Measurements from ENCODE around the gene UBE2G2. TPM values are rescaled to one million over a fixed set of nuclear protein-coding genes. Genes with fewer than 3 reads are reported as not detected.

The UBE2G2 gene
- polyA plus RNA-seq, 1 donor from 2014 or later, result 127 TPM

DNA sequence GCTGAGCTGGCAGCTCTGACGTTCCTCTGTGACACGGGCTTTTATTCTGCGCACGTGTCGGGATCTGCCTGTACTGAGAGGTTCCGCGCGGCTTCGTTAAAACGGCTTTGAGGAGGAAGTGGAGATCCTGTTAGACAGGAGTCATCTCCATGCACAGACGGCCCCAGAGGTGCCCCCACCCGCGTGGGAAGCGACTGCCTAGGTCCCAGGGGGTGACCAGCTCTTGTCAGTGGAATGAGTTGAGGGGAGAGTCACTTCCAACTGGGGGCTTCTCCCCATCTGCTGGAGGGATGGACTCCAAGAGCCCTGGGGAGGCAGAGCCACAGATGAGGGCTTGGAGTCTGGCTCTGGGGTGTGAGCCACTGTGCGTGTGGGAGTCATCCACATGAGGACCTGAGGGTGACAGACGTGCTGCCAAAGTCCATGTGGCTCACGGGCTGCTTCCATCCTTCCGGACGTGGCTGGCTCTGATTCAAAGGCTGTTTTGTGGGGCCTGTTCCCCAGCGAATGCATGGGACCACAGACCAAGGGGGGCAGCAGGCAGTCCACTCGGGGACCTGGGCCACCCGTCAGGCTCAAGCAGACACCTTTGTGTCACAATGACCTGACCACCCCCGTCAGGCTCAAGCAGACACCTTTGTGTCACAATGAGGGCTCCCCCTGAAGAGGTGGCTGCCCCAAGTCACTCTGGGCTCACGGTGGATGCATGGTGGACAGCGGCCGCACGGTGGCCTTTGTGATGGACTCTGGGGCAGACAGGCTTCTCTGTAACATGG is 45.1 kb upstream of the UBE2G2 start:
- Histone ChIP-seq H3K9me3 (ENCODE audit: low read length) (no peaks in the 10 kb centered on the region), H3K4me3 (ENCODE audit: low read length) (no peak overlapping the region), H3K27me3 (ENCODE audit: insufficient read depth, low read depth, low read length) (no peaks in the 10 kb centered on the region), H4K20me1 (ENCODE audit: insufficient read depth) (no peaks in the 10 kb centered on the region), H3K9me2 (ENCODE audit: insufficient read depth, low read length) (no peaks in the 10 kb centered on the region), H3K79me2 (replicated peaks; ENCODE audit: insufficient read depth, low read length) (no peaks in the 10 kb centered on the region), H3K4me2 (ENCODE audit: low read length) (no peak overlapping the region), H3K27ac (ENCODE audit: low read length) (no peak overlapping the region), H2AFZ (ENCODE audit: low read depth, low read length) (no peak overlapping the region), H3K36me3 (ENCODE audit: insufficient read depth, low read length) (no peaks in the 10 kb centered on the region), H3F3A (ENCODE audit: insufficient read depth, low read length, poor library complexity, severe bottlenecking) (no peaks in the 10 kb centered on the region), H3K9ac (ENCODE audit: low read length) (no peak overlapping the region)
- TF ChIP-seq EP300 (conservative IDR thresholded peaks at IDR 0.05; ENCODE audit: poor library complexity, severe bottlenecking), result no peak
- TF ChIP-seq EZH2 (IDR thresholded peaks at IDR 0.05; ENCODE audit: borderline replicate concordance, insufficient read depth, low read length, poor library complexity, severe bottlenecking), result no peak
- no peak for TF ChIP-seq SMC3 (conservative IDR thresholded peaks at IDR 0.05; ENCODE audit: poor library complexity)

DNA sequence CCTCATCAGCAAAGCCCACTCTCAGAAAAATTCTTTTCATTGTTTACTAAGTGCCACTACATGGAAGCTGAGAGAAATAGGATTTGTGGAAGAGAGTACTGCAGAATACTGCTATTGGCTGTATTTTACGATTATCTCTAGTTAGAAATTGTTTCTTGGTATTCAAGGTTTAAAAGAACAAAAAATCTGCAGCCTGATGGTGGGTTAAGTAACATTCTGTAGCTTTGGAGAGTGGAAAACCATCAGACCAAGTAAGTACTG is 44.5 kb upstream of the UBE2G2 start:
- Histone ChIP-seq H3K4me2 (ENCODE audit: low read length) (no peak overlapping the region), H3K9me3 (ENCODE audit: low read length) (no peaks in the 10 kb centered on the region), H4K20me1 (ENCODE audit: insufficient read depth) (no peaks in the 10 kb centered on the region), H3K9me2 (ENCODE audit: insufficient read depth, low read length) (no peaks in the 10 kb centered on the region), H3K9ac (ENCODE audit: low read length) (no peak overlapping the region), H3K36me3 (ENCODE audit: insufficient read depth, low read length) (no peaks in the 10 kb centered on the region), H2AFZ (ENCODE audit: low read depth, low read length) (no peak overlapping the region), H3F3A (ENCODE audit: insufficient read depth, low read length, poor library complexity, severe bottlenecking) (no peaks in the 10 kb centered on the region), H3K27ac (ENCODE audit: low read length) (no peak overlapping the region), H3K4me3 (ENCODE audit: low read length) (no peak overlapping the region), H3K27me3 (ENCODE audit: insufficient read depth, low read depth, low read length) (no peaks in the 10 kb centered on the region), H3K79me2 (replicated peaks; ENCODE audit: insufficient read depth, low read length) (no peaks in the 10 kb centered on the region)
- no peak for TF ChIP-seq EP300 (conservative IDR thresholded peaks at IDR 0.05; ENCODE audit: poor library complexity, severe bottlenecking)
- TF ChIP-seq RAD21 (conservative IDR thresholded peaks at IDR 0.05), result no peak
- no peak for TF ChIP-seq MXI1 (conservative IDR thresholded peaks at IDR 0.05; ENCODE audit: poor library complexity, severe bottlenecking)
- TF ChIP-seq, protein P1, sequence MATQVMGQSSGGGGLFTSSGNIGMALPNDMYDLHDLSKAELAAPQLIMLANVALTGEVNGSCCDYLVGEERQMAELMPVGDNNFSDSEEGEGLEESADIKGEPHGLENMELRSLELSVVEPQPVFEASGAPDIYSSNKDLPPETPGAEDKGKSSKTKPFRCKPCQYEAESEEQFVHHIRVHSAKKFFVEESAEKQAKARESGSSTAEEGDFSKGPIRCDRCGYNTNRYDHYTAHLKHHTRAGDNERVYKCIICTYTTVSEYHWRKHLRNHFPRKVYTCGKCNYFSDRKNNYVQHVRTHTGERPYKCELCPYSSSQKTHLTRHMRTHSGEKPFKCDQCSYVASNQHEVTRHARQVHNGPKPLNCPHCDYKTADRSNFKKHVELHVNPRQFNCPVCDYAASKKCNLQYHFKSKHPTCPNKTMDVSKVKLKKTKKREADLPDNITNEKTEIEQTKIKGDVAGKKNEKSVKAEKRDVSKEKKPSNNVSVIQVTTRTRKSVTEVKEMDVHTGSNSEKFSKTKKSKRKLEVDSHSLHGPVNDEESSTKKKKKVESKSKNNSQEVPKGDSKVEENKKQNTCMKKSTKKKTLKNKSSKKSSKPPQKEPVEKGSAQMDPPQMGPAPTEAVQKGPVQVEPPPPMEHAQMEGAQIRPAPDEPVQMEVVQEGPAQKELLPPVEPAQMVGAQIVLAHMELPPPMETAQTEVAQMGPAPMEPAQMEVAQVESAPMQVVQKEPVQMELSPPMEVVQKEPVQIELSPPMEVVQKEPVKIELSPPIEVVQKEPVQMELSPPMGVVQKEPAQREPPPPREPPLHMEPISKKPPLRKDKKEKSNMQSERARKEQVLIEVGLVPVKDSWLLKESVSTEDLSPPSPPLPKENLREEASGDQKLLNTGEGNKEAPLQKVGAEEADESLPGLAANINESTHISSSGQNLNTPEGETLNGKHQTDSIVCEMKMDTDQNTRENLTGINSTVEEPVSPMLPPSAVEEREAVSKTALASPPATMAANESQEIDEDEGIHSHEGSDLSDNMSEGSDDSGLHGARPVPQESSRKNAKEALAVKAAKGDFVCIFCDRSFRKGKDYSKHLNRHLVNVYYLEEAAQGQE (IDR thresholded peaks at IDR 0.05; ENCODE audit: borderline replicate concordance), result no peak
- no peak for TF ChIP-seq TAF1 (IDR thresholded peaks at IDR 0.05; ENCODE audit: low read depth)
- no peak for TF ChIP-seq POLR2AphosphoS5 (IDR thresholded peaks at IDR 0.05)
- no peak for TF ChIP-seq EZH2 (IDR thresholded peaks at IDR 0.05; ENCODE audit: borderline replicate concordance, insufficient read depth, low read length, poor library complexity, severe bottlenecking)

DNA sequence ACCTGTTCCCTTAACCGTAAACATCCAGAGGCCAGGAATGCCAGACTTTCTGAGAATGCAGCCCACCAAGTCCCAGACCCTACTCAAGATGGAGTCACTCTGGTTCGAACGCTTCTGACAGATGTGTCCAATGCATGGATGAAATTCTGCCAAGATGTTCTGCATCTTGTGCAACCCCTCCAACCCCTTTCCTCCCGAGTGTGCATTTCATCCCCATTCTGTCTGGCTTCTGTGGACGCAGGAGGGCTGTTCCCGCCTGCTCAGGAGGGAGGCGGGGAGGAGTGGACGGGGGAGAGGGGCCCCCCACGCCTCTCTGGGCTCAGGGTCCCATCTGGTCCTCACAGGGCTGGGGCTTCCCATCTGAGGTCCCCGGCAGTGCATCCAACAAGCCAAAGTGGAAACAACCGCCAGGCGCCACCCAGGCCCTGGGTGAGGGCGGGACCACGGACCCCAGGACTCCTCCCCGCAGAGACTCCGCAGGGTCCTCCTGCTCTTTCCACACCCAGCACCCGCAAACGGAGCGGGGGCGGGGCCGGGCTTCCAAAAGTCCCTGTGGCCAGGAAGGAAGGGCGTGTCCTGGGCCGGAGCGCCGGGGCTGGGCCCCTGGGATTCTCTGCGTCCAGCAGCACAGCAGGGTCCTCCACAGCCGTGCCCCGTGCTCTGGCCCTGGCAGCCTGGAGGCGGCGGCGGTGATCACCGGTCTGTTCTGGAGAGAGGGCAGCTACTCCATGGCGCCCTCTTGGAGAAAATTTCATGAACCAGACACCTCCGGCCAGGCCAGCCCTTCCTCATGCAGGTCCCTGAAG is 44.0 kb upstream of the UBE2G2 start:
- Histone ChIP-seq H3K4me3 (ENCODE audit: low read length) (no peak overlapping the region), H4K20me1 (ENCODE audit: insufficient read depth) (no peaks in the 10 kb centered on the region), H3K9me2 (ENCODE audit: insufficient read depth, low read length) (no peaks in the 10 kb centered on the region), H3K36me3 (ENCODE audit: insufficient read depth, low read length) (no peaks in the 10 kb centered on the region), H3K27me3 (ENCODE audit: insufficient read depth, low read depth, low read length) (no peaks in the 10 kb centered on the region), H3F3A (ENCODE audit: insufficient read depth, low read length, poor library complexity, severe bottlenecking) (no peaks in the 10 kb centered on the region), H3K27ac (ENCODE audit: low read length) (no peak overlapping the region), H3K4me2 (ENCODE audit: low read length) (no peak overlapping the region), H2AFZ (ENCODE audit: low read depth, low read length) (no peak overlapping the region), H3K9ac (ENCODE audit: low read length) (no peak overlapping the region), H3K9me3 (ENCODE audit: low read length) (no peaks in the 10 kb centered on the region), H3K79me2 (replicated peaks; ENCODE audit: insufficient read depth, low read length) (no peaks in the 10 kb centered on the region)
- TF ChIP-seq EZH2 (IDR thresholded peaks at IDR 0.05; ENCODE audit: borderline replicate concordance, insufficient read depth, low read length, poor library complexity, severe bottlenecking) (no peak), POLR2AphosphoS5 (IDR thresholded peaks at IDR 0.05) (no peak), RAD21 (conservative IDR thresholded peaks at IDR 0.05) (no peak), TAF1 (IDR thresholded peaks at IDR 0.05; ENCODE audit: low read depth) (no peak), MXI1 (conservative IDR thresholded peaks at IDR 0.05; ENCODE audit: poor library complexity, severe bottlenecking) (no peak), SMC3 (conservative IDR thresholded peaks at IDR 0.05; ENCODE audit: poor library complexity) (no peak), EP300 (conservative IDR thresholded peaks at IDR 0.05; ENCODE audit: poor library complexity, severe bottlenecking) (no peak)
- TF ChIP-seq, protein P1 (IDR thresholded peaks at IDR 0.05; ENCODE audit: borderline replicate concordance), result no peak
- TF ChIP-seq, protein P2, sequence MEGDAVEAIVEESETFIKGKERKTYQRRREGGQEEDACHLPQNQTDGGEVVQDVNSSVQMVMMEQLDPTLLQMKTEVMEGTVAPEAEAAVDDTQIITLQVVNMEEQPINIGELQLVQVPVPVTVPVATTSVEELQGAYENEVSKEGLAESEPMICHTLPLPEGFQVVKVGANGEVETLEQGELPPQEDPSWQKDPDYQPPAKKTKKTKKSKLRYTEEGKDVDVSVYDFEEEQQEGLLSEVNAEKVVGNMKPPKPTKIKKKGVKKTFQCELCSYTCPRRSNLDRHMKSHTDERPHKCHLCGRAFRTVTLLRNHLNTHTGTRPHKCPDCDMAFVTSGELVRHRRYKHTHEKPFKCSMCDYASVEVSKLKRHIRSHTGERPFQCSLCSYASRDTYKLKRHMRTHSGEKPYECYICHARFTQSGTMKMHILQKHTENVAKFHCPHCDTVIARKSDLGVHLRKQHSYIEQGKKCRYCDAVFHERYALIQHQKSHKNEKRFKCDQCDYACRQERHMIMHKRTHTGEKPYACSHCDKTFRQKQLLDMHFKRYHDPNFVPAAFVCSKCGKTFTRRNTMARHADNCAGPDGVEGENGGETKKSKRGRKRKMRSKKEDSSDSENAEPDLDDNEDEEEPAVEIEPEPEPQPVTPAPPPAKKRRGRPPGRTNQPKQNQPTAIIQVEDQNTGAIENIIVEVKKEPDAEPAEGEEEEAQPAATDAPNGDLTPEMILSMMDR (IDR thresholded peaks at IDR 0.05; ENCODE audit: poor library complexity, severe bottlenecking), result no peak

Measured in neural cell (in vitro differentiated cells).